ENCODE data around the gene E2F1. TPM values are rescaled to one million over a fixed set of nuclear protein-coding genes. Genes with fewer than 3 reads are reported as not detected.

The E2F1 gene
- polyA plus RNA-seq, 4 donors, result 2.2 to 10.9 (median 4.6) TPM

Other genes with a start within 250 kb of the E2F1 start
- 10 to 100 TPM in 2 of 4 donors, 1 to 10 TPM in 2; 8.3 to 15.4 (median 11.5) TPM for gene SNTA1, start 242.6 kb downstream of the E2F1 start, polyA plus RNA-seq
- gene CBFA2T2, start 196.3 kb downstream of the E2F1 start, polyA plus RNA-seq, result 10 to 100 TPM in 1 of 4 donors, 1 to 10 TPM in 3; 6.5 to 30.3 (median 9.2) TPM
- gene C20orf144, start 24.1 kb downstream of the E2F1 start, polyA plus RNA-seq, result under 1 TPM in 2 of 4 donors, not detected in 2; 0.07 to 0.41 TPM
- 1 to 10 TPM in 3 of 4 donors, under 1 TPM in 1; 0.89 to 5.4 (median 2.0) TPM for gene ACTL10, start 19.4 kb downstream of the E2F1 start, polyA plus RNA-seq
- gene NECAB3, start 12.0 kb downstream of the E2F1 start, polyA plus RNA-seq, result 10 to 100 TPM; 24.4 to 54.8 (median 42.2) TPM
- gene PXMP4, start 33.9 kb upstream of the E2F1 start, polyA plus RNA-seq, result 1 to 10 TPM; 5.4 to 8.7 (median 7.8) TPM
- gene ZNF341, start 45.6 kb upstream of the E2F1 start, polyA plus RNA-seq, result 1 to 10 TPM; 2.7 to 4.4 (median 3.4) TPM
- gene CHMP4B, start 125.0 kb upstream of the E2F1 start, polyA plus RNA-seq, result 100 to 1,000 TPM; 112 to 218 (median 173) TPM